GM12878 (cell line): ENCODE results near the gene HIP1.

Source experiments
- CBX5 ChIP-seq: sonication (generic); IDR thresholded peaks from 2 replicates; pipeline ENCODE4 v1.6.1; 2016; ENCODE audit warnings: low read depth, moderate library complexity, mild to moderate bottlenecking, inconsistent platforms
- CEBPB ChIP-seq, 2 experiments: fragments of 150-350 bp in 1 of 2; IDR thresholded peaks; 2 replicates each; pipeline ENCODE4 v1.6.1; 2012 to 2014; ENCODE audit warnings: low read depth in 2 of 2, low read length in 2 of 2, borderline replicate concordance in 1 of 2, inconsistent platforms in 1 of 2
- CTCF ChIP-seq, 3 experiments: IDR thresholded peaks in 2 of 3; conservative IDR thresholded peaks in 1 of 3; 2 replicates each; pipeline ENCODE4 v1.5.1; 2011; ENCODE audit warnings: low read depth in 3 of 3, low read length in 3 of 3, mild to moderate bottlenecking in 3 of 3, control low read depth in 2 of 3, moderate library complexity in 2 of 3, inconsistent platforms in 1 of 3, mixed read lengths in 1 of 3; ENCODE audit not compliant: control insufficient read depth in 2 of 3, insufficient read depth in 1 of 3; ENCODE audit errors: extremely low read depth in 1 of 3
- EP300 ChIP-seq, 2 experiments: fragments of 150-350 bp in 1 of 2; IDR thresholded peaks; 2 replicates each; pipeline ENCODE4 v1.6.1; 2011 to 2012; ENCODE audit warnings: low read depth in 2 of 2, low read length in 2 of 2, borderline replicate concordance in 1 of 2, improper control_type of control experiment in 1 of 2, inconsistent platforms in 1 of 2; ENCODE audit not compliant: control insufficient read depth in 1 of 2
- EZH2 ChIP-seq: IDR thresholded peaks from 2 replicates; pipeline ENCODE4 v1.6.1; 2012; ENCODE audit warnings: low read depth, mild to moderate bottlenecking, control low read depth, inconsistent platforms, low read length, borderline replicate concordance; ENCODE audit not compliant: control insufficient read depth
- MEF2B ChIP-seq: fragments of 450-650 bp; IDR thresholded peaks from 2 replicates; pipeline ENCODE4 v1.6.1; 2018; ENCODE audit warnings: mild to moderate bottlenecking, moderate library complexity; ENCODE audit not compliant: partially characterized antibody, poor library complexity, severe bottlenecking
- MTA2 ChIP-seq: fragments of 450-650 bp; IDR thresholded peaks from 2 replicates; pipeline ENCODE4 v1.6.1; 2016; ENCODE audit warnings: low read depth, mild to moderate bottlenecking, moderate library complexity
- POLR2A ChIP-seq: IDR thresholded peaks from 2 replicates; pipeline ENCODE4 v1.6.1; 2011; ENCODE audit warnings: low read depth, mild to moderate bottlenecking, low read length
- RAD21 ChIP-seq: IDR thresholded peaks from 2 replicates; pipeline ENCODE4 v1.6.1; 2011; ENCODE audit warnings: mild to moderate bottlenecking, low read depth, low read length, moderate library complexity; ENCODE audit not compliant: insufficient read depth
- SMARCA5 ChIP-seq: fragments of 450-650 bp; IDR thresholded peaks from 2 replicates; pipeline ENCODE4 v1.6.1; 2017; ENCODE audit warnings: mild to moderate bottlenecking
- SUZ12 ChIP-seq: fragments of 200-600 bp; sonication (generic); IDR thresholded peaks from one replicate; pipeline ENCODE4 v1.6.1; 2018; ENCODE audit warnings: antibody characterized with exemption, mild to moderate bottlenecking; ENCODE audit not compliant: unreplicated experiment

GRCh38 chr7:75635036-75635435 lies 103.7 kb downstream of the HIP1 start:
- TF ChIP-seq CEBPB (IDR thresholded peaks at IDR 0.05; ENCODE audit: borderline replicate concordance in 1 of 2, low read depth in 2 of 2, low read length in 2 of 2) = no peak
- no peak for TF ChIP-seq CTCF (IDR thresholded peaks at IDR 0.05 in 2 of 3, conservative IDR thresholded peaks at IDR 0.05 in 1 of 3; ENCODE audit: control insufficient read depth in 2 of 3, extremely low read depth in 1 of 3, insufficient read depth in 1 of 3, low read depth in 3 of 3, low read length in 3 of 3)
- TF ChIP-seq EZH2 = no peak
- TF ChIP-seq POLR2A = no peak
- no peak for TF ChIP-seq CBX5
- no peak for TF ChIP-seq SMARCA5
- TF ChIP-seq SUZ12 = no peak
- no peak for TF ChIP-seq RAD21
- TF ChIP-seq EP300 (IDR thresholded peaks at IDR 0.05; ENCODE audit: borderline replicate concordance in 1 of 2, control insufficient read depth in 1 of 2, low read depth in 2 of 2, low read length in 2 of 2) = no peak
- no peak for TF ChIP-seq MEF2B
- TF ChIP-seq MTA2 = no peak
